Adrenal gland (tissue), 19 donors: Measurements from ENCODE around the gene ACVR1B. TPM values are rescaled to one million over a fixed set of nuclear protein-coding genes. Genes with fewer than 3 reads are reported as not detected.
A peak's percentile ranks its signal among the peaks of the same experiment; 100 is the strongest.

Experiments
- DNase-seq, 7 donors: peaks; one replicate each; pipeline ENCODE4 v3.0.0-alpha.2; 2019 to 2020
- H3K27ac ChIP-seq, 5 donors: fragments of 200-600 bp; sonication (generic) in 4 of 5; 1 replicate in 3 of 5; 2 replicates in 2 of 5; pipeline versions ENCODE4 v1.5.1 to v1.8.0; 2016 to 2020; ENCODE audit warnings: mild to moderate bottlenecking in 1 of 5
- H3K27me3 ChIP-seq: fragments of 200-600 bp; 2 replicates; pipeline ENCODE4 v1.8.0; 2021
- H3K36me3 ChIP-seq, 2 donors: fragments of 200-600 bp; replicated peaks in 1 of 2; 1 replicate in 1 of 2; 2 replicates in 1 of 2; pipeline versions ENCODE4 v1.5.1 to v1.8.0; 2018 to 2022
- H3K4me1 ChIP-seq, 2 donors: fragments of 200-600 bp; replicated peaks in 1 of 2; 1 replicate in 1 of 2; 2 replicates in 1 of 2; pipeline versions ENCODE4 v1.5.1 to v1.8.0; 2018 to 2021
- H3K4me3 ChIP-seq, 4 donors: fragments of 200-600 bp; sonication (generic) in 3 of 4; one replicate each; pipeline ENCODE4 v1.5.1; 2016 to 2018
- H3K9me3 ChIP-seq, 3 donors: fragments of 200-600 bp; sonication (generic) in 1 of 3; replicated peaks in 1 of 3; 1 replicate in 2 of 3; 2 replicates in 1 of 3; pipeline versions ENCODE4 v1.5.1 to v1.8.0; 2016 to 2021
- CTCF ChIP-seq, 6 experiments: fragments of 450-650 bp in 4 of 6; fragments of 200-600 bp in 2 of 6; sonication (generic) in 1 of 6; IDR thresholded peaks; 1 replicate in 5 of 6; 2 replicates in 1 of 6; pipeline versions ENCODE4 v1.5.1 to v1.8.0; 2016 to 2021; ENCODE audit warnings: antibody characterized with exemption in 6 of 6, mild to moderate bottlenecking in 2 of 6, moderate library complexity in 1 of 6
- POLR2A ChIP-seq, 2 donors: fragments of 450-650 bp; IDR thresholded peaks; one replicate each; pipeline ENCODE4 v1.6.1; 2017; ENCODE audit warnings: antibody characterized with exemption in 2 of 2, mild to moderate bottlenecking in 2 of 2, moderate library complexity in 1 of 2
- WGBS, 4 donors: extraction: QIAGEN DNeasy Blood & Tissue Kit in 2 of 4; methylation state at CpG; one replicate each; pipeline versions ENCODE4 v1.1.5 to v1.1.7; 2013 to 2017; 5-methylcytosine and 5-hydroxymethylcytosine counted together
- intact Hi-C, 2 donors: fragments of 100-400 bp; cut with DNase I; formaldehyde crosslinking; loops; one replicate each; pipeline versions ENCODE4 v1.14.1 to v1.15.0; 2022 to 2023
- long read RNA-seq, 10 donors: library from polyadenylated mRNA in 3 of 10; unstranded in 2 of 10; stranded (forward) in 1 of 10; transcript quantifications; one replicate each; pipeline ENCODE4 v2.0.0 and lab custom pipeline, GENCODE V29; 2021 to 2026
- polyA plus RNA-seq, 3 donors: library from polyadenylated mRNA; stranded (reverse); fragments of 200-250 nt in 2 of 3; fragments of 350-450 nt in 1 of 3; fragmentation: Illumina TruSeq in 1 of 3; extraction: RNeasy Lipid Tissue Mini Kit (QIAGEN cat#74804) in 1 of 3; gene quantifications; one replicate each; pipeline ENCODE4 v1.2.3, GENCODE V29; 2013 to 2014
- total RNA-seq, 9 donors: library from RNA; depleted of rRNA in 4 of 9; stranded (reverse); fragments of >200 nt in 4 of 9; fragments of 120-200 nt in 1 of 9; fragmentation: NEBNext Ultra II Directional in 1 of 9; extraction: Animal tissue kit (Norgen Biotek cat#: 25700) in 1 of 9; gene quantifications; one replicate each; pipeline versions ENCODE4 v1.1.0 to v1.2.4, GENCODE V29; 2013 to 2023
- donor health status: healthy with polysubstance abuse.
- donor health status: Bipolar disorder and iron deficiency.
- donor health status: DM: yes; HTN: yes; CAD: no.
- donor health status: DM: no; HTN: no; CAD: no.
- donor health status: DM: no; HTN: no; CAD: no.
- donor health status: DM: yes; HTN: yes; CAD: no.

ACVR1B gene
- 10 to 100 TPM in 7 of 9 donors, 1 to 10 TPM in 2; 6.3 to 26.3 (median 15.1) TPM for total RNA-seq
- polyA plus RNA-seq: 10 to 100 TPM in 2 of 3 donors, 1 to 10 TPM in 1; 9.5 to 14.1 (median 13.8) TPM
- long read RNA-seq, donor 1, full-length matches to known transcripts: 2 of 2 reads
- long read RNA-seq, donor 1, partial matches to known transcripts: 0 of 2 reads
- long read RNA-seq, donor 1, other reads (novel, unspliced or antisense): 0 of 2 reads
- long read RNA-seq, donor 2, full-length matches to known transcripts: 3 of 3 reads
- long read RNA-seq, donor 2, partial matches to known transcripts: 0 of 3 reads
- long read RNA-seq, donor 2, other reads (novel, unspliced or antisense): 0 of 3 reads
- long read RNA-seq, donor 3, full-length matches to known transcripts: 3 of 3 reads
- long read RNA-seq, donor 3, partial matches to known transcripts: 0 of 3 reads
- long read RNA-seq, donor 3, other reads (novel, unspliced or antisense): 0 of 3 reads
- long read RNA-seq, donor 4: 0 reads
- long read RNA-seq, donor 5, full-length matches to known transcripts: 1 of 3 reads
- long read RNA-seq, donor 5, partial matches to known transcripts: 1 of 3 reads
- long read RNA-seq, donor 5, other reads (novel, unspliced or antisense): 1 of 3 reads
- long read RNA-seq, donor 6, partial matches to known transcripts: 0 of 8 reads
- long read RNA-seq, donor 6, other reads (novel, unspliced or antisense): 8 of 8 reads
- long read RNA-seq, donor 7: 0 reads
- long read RNA-seq, donor 8, full-length matches to known transcripts: 1 of 1 reads
- long read RNA-seq, donor 8, partial matches to known transcripts: 0 of 1 reads
- long read RNA-seq, donor 8, other reads (novel, unspliced or antisense): 0 of 1 reads
- long read RNA-seq, donor 9, full-length matches to known transcripts: 3 of 3 reads
- long read RNA-seq, donor 9, partial matches to known transcripts: 0 of 3 reads
- long read RNA-seq, donor 9, other reads (novel, unspliced or antisense): 0 of 3 reads
- long read RNA-seq, donor 10, partial matches to known transcripts: 0 of 1 reads
- long read RNA-seq, donor 10, other reads (novel, unspliced or antisense): 0 of 1 reads

DNA sequence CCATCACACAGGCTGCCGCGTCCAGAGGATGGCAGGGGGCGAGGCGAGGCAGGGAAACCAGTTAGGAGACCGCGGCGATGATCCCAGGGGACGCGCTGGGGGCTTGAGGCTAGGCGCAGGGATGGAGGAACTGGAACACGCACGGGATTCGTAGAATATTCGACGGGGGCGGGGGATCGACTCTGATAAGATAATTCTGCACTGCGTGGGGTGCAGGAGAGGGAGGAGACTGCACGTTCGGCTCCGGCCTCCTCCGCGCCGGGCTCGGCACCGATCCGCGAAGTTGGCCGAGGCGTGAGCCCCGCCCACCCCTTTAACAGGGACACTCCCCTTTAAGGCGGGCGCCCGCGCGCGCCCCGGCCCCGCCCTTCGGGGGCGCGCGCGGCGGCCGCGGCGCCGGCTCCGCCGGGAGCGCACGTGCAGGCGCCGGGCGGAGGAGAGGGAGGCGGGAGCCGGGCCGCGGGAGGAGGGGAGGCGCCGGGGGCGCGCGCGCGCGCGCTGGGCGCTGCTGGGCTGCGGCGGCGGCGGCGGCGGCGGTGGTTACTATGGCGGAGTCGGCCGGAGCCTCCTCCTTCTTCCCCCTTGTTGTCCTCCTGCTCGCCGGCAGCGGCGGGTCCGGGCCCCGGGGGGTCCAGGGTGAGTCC, at the start of gene ACVR1B:
Gene ACVR1B, plus strand, starts transcription at position 501 of the 644 bp plus-strand sequence. Its CDS starts 45 bp downstream, at position 546.
- H3K36me3 ChIP-seq: no peaks in the 10 kb centered on the region
- TF ChIP-seq CTCF (IDR thresholded peaks at IDR 0.05): no peak
- peak in 1 of 2 donors; percentile 52 for TF ChIP-seq POLR2A (IDR thresholded peaks at IDR 0.05)

DNA sequence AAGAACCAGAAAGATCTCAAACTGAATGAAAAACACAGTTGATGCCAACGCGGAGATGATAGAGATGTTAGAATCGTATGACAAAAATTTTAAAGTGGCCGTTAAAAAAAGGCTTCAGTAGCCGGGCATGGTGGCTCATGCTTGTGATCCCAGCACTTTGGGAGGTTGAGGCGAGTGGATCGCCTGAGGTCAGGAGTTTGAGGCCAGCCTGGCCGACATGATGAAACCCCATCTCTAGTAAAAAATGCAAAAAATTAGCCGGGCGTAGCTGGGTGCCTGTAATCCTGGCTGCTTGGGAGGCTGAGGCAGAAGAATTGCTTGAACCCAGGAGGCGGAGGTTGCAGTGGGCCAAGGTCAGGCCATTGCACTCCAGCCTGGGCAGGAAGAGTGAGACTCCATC, 49.6 kb upstream of the ACVR1B start:
- H3K27me3 ChIP-seq: no peaks in the 10 kb centered on the region
- intact Hi-C loops: no loop called here
- no peaks in the 10 kb centered on the region for H3K9me3 ChIP-seq
- no peak overlapping the region for H3K27ac ChIP-seq
- WGBS, 4 donors: 92 to 95% (median 93%) methylated on average over 11 of the region's 11 CpGs
- peaks cover 0 to 23% of the 10 kb centered on the region in 2 donors for H3K4me1 ChIP-seq
- no peak overlapping the region for H3K4me3 ChIP-seq
- no peak for DNase-seq
- TF ChIP-seq POLR2A (IDR thresholded peaks at IDR 0.05) (no peak), CTCF (IDR thresholded peaks at IDR 0.05) (no peak)
- H3K36me3 ChIP-seq: no peaks in the 10 kb centered on the region

More for the DNA sequence above, at the start of gene ACVR1B:
- WGBS, 4 donors: 0 to 3% (median 0%) methylated on average over 4 to 86 of the region's 86 CpGs
- Histone ChIP-seq H3K4me3 (peak within 1 kb of the TSS in 3 of 4 donors; percentile 75 to 98 (median 92)), H3K9me3 (no peaks in the 10 kb centered on the region), H3K4me1 (peaks cover 17 to 46% of the 10 kb centered on the region in 2 donors), H3K27ac (peak within 1 kb of the TSS in 4 of 5 donors; percentile 73 to 88 (median 79)), H3K27me3 (no peaks in the 10 kb centered on the region)
- DNase-seq: peak; percentile 90 to 96 (median 91)
- intact Hi-C loops: no loop called here

GRCh38 chr12:51904951-51905470, 46.5 kb upstream of the ACVR1B start:
- peaks cover 10% of the 10 kb centered on the region for H3K27me3 ChIP-seq
- H3K36me3 ChIP-seq: no peaks in the 10 kb centered on the region
- no peak overlapping the region for H3K4me3 ChIP-seq
- DNase-seq: peak in 2 of 7 donors; percentile 9 to 10
- H3K4me1 ChIP-seq: peaks cover 0 to 25% of the 10 kb centered on the region in 2 donors
- H3K9me3 ChIP-seq: no peaks in the 10 kb centered on the region
- H3K27ac ChIP-seq: peak overlapping the region in 4 of 5 donors; percentile 49 to 93 (median 83)
- intact Hi-C loops: no loop called here
- TF ChIP-seq CTCF (IDR thresholded peaks at IDR 0.05): no peak
- no peak for TF ChIP-seq POLR2A (IDR thresholded peaks at IDR 0.05)
